ENCODE measurements around the gene RND1. TPM values are rescaled to one million over a fixed set of nuclear protein-coding genes. Genes with fewer than 3 reads are reported as not detected.

The RND1 gene
- total and polyA plus RNA-seq, 2 of the 8 experiments (the other 6 are each of a cell fraction or from before 2014, with no cell fraction given): 15.8 to 17.1 TPM

GRCh38 chr12:48815126-48816110 lies 50.3 kb downstream of the RND1 start (continued):
- TF ChIP-seq ASH2L (IDR thresholded peaks at IDR 0.05; ENCODE audit: low read length) (peak; percentile 95), MAX (IDR thresholded peaks at IDR 0.05) (peak; percentile 83), BACH1 (IDR thresholded peaks at IDR 0.05; ENCODE audit: low read length) (no peak), USF2 (IDR thresholded peaks at IDR 0.05; ENCODE audit: low read length) (no peak), SUZ12 (IDR thresholded peaks at IDR 0.05; ENCODE audit: low read length) (peak; percentile 76; the same call in 1 of the 2 replicates), ATF3 (IDR thresholded peaks at IDR 0.05; ENCODE audit: insufficient read depth, low read depth, low read length) (no peak), EGR1 (IDR thresholded peaks at IDR 0.05; ENCODE audit: borderline replicate concordance, low read depth, low read length) (peak; percentile 83), TAF1 (IDR thresholded peaks at IDR 0.05; ENCODE audit: low read depth, low read length) (0 out of 2 replicates have a peak, but pooled peaks have one; percentile 7), RAD21 (IDR thresholded peaks at IDR 0.05 in 1 of 2, conservative IDR thresholded peaks at IDR 0.05 in 1 of 2; ENCODE audit: low read depth in 2 of 2, low read length in 2 of 2) (no peak), RBBP5 (IDR thresholded peaks at IDR 0.05; ENCODE audit: borderline replicate concordance, low read depth, low read length) (peak; percentile 42), KDM1A (IDR thresholded peaks at IDR 0.05; ENCODE audit: borderline replicate concordance, low read length) (peak; percentile 79; the same call in 1 of the 2 replicates), CTBP2 (IDR thresholded peaks at IDR 0.05; ENCODE audit: borderline replicate concordance, insufficient read depth, insufficient read length, low read length) (peak; percentile 86), KDM4A (IDR thresholded peaks at IDR 0.05; ENCODE audit: low read depth, low read length, severe bottlenecking) (peak; percentile 13), CTCF (IDR thresholded peaks at IDR 0.05; ENCODE audit: control extremely low read depth in 1 of 3, insufficient read depth in 1 of 3, low read depth in 1 of 3, low read length in 3 of 3) (no peak)
